ES-I3 (cell line): ENCODE measurements around the gene CMIP.
"Not testable (repeated sequence)": the region's sequence is repeated elsewhere in the genome, so short reads cannot be mapped to it uniquely, and the experiment has no call there.

Experiments
- H3K36me3 ChIP-seq: 2 replicates; pipeline ENCODE4 v1.6.1; 2013; ENCODE audit warnings: mild to moderate bottlenecking, low read length, control low read depth, moderate library complexity; ENCODE audit not compliant: insufficient read depth
- H3K4me1 ChIP-seq: 2 replicates; pipeline ENCODE4 v1.6.1; 2013; ENCODE audit warnings: mild to moderate bottlenecking, control low read depth, low read length; ENCODE audit not compliant: insufficient read depth
- H3K9ac ChIP-seq: 2 replicates; pipeline ENCODE4 v1.6.1; 2013; ENCODE audit warnings: low read depth, mild to moderate bottlenecking, low read length, moderate library complexity
- H3K9me3 ChIP-seq: 2 replicates; pipeline ENCODE4 v1.6.1; 2013; ENCODE audit warnings: mild to moderate bottlenecking, low read length, moderate library complexity; ENCODE audit not compliant: control insufficient read depth, insufficient read depth

The CMIP gene

DNA sequence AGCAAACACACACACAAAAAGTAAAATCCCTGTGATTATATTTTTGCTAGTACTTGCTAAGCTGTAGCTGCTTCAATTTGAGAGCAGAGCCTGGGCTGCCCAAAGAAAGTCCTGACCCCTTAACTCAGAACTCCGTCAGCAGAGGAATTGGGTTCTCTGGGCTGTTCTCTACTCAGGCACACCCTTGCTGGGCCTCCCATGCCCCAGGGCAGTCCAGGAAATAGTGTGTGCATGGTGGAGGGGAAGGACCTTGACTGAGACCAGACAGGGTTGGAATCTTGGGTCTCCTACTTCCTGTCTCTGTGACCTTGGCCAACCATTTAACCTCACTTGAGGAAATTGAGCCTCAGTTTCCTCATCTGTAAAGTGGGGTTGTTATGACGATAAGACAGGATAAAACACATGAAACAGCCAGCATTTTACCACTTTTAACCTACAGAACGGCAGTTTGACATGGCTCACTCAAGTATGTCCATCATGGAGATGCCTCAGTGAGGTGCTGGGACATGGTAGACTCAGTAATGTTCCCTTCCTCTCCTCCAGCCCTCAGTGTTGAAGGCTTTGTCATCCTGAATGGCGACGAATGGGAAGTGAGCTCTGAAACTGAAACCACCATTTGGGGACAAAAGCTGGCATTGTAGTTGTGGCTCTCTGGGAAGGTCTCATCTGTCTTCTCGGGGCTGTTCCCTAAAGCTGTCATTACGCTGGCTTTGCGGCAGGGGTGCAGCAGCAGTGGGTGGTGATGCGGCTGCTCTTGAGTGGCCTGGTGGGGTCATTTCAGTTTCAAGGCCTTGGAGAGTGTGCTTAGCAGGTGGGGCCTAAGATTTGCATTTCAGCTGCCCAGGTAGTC is 74.9 kb downstream of the CMIP start:
- Histone ChIP-seq H3K36me3 (peaks cover 5% of the 10 kb centered on the region), H3K9ac (no peak overlapping the region; the same call in 1 of the 2 replicates), H3K4me1 (peaks cover 5% of the 10 kb centered on the region; the same call in 1 of the 2 replicates), H3K9me3 (no peaks in the 10 kb centered on the region)

DNA sequence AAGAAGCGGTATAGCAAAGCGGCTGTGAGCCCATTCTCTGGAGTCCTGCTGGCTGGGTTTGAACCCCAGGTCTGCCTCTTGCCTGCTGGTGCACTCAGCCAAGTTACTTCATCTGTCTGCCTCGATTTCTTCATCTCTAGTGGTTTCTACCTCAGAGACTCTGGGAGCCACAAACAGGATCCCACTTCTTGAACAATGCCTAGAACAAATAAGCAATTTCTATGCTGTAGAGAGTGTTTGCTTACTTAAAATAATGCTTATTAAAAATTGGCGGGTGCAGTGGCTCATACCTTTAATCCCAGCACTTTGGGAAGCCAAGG is 75.5 kb downstream of the CMIP start:
- H3K36me3 ChIP-seq: peaks cover 5% of the 10 kb centered on the region
- no peaks in the 10 kb centered on the region for H3K9me3 ChIP-seq
- H3K9ac ChIP-seq: no peak overlapping the region
- H3K4me1 ChIP-seq: peaks cover 5% of the 10 kb centered on the region; the same call in 1 of the 2 replicates

GRCh38 chr16:81520560-81521135 is 76.0 kb downstream of the CMIP start:
- H3K9me3 ChIP-seq: no peaks in the 10 kb centered on the region
- peaks cover 5% of the 10 kb centered on the region; the same call in 1 of the 2 replicates for H3K4me1 ChIP-seq
- H3K9ac ChIP-seq: no peak overlapping the region
- H3K36me3 ChIP-seq: peaks cover 5% of the 10 kb centered on the region

DNA sequence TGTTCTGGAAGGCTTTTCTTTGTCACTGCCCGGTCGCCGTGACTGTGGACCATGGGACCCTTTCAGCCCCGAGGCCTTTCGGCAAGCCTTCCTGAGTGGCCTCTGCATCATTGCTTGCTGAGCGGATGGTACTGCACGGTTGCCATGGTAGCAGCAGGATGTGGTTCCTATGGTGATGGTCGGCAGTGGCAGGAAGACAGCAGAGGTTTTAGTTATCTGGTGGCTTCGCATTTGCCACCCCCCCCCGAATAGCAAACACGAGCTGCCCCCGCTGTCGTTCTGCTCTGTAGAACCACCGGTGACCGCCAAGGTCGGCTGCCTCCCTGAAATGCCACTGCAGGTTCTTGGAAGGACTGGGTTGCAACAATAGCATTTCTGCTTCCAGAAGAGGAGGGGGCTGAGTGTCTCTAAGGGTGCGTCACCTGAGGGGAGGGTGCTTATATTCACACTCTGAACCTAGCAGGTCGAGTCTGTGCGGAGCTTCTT is 76.6 kb downstream of the CMIP start:
- Histone ChIP-seq H3K4me1 (peaks cover 5% of the 10 kb centered on the region; the same call in 1 of the 2 replicates), H3K36me3 (peaks cover 5% of the 10 kb centered on the region), H3K9me3 (no peaks in the 10 kb centered on the region), H3K9ac (no peak overlapping the region)

DNA sequence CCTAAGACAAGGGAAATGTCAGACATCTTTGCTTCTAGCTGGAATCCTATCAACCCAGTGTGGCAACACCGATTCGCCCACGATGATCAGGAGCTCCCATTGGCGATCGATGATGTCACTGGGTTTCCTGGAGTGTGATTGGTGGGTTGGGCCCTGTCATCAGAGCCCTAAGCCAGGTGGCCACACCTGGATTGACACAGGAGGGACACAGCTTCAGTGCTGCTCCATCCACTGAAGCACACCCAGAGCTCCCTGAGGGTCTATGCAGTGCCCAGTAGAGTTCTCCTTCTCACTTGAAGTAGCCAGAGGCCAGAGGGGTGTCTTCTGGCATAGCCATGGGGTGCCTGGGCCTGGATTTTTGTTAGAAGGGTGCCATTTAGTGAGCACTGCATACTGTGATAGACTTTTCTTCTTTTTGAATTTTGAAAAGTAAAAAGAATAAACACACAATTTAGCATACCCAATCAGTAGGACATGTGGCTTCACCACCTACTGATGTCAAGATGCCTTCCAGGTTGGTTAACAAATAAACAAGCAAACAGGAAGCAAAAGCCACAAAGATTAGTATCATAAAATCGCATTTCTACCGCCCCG is 77.6 kb downstream of the CMIP start:
- H3K36me3 ChIP-seq: peaks cover 5% of the 10 kb centered on the region
- H3K4me1 ChIP-seq: peaks cover 5% of the 10 kb centered on the region; the same call in 1 of the 2 replicates
- no peak overlapping the region for H3K9ac ChIP-seq
- 0 out of 2 replicates have a peak, but pooled peaks cover under 1% of the 10 kb centered on the region for H3K9me3 ChIP-seq

- H3K4me1 ChIP-seq: not testable (repeated sequence)
Measured at GRCh38 chr16:81522851-81523250, 78.2 kb downstream of the CMIP start.

GRCh38 chr16:81523387-81524115 is 78.9 kb downstream of the CMIP start:
- peaks cover 5% of the 10 kb centered on the region; the same call in 1 of the 2 replicates for H3K4me1 ChIP-seq
- 0 out of 2 replicates have a peak, but pooled peaks cover 7% of the 10 kb centered on the region for H3K9me3 ChIP-seq
- H3K9ac ChIP-seq: no peak overlapping the region
- H3K36me3 ChIP-seq: peaks cover 5% of the 10 kb centered on the region

More at GRCh38 chr16:81522851-81523250, 78.2 kb downstream of the CMIP start:
- not testable (repeated sequence) for H3K36me3 ChIP-seq, H3K9me3 ChIP-seq, H3K9ac ChIP-seq

DNA sequence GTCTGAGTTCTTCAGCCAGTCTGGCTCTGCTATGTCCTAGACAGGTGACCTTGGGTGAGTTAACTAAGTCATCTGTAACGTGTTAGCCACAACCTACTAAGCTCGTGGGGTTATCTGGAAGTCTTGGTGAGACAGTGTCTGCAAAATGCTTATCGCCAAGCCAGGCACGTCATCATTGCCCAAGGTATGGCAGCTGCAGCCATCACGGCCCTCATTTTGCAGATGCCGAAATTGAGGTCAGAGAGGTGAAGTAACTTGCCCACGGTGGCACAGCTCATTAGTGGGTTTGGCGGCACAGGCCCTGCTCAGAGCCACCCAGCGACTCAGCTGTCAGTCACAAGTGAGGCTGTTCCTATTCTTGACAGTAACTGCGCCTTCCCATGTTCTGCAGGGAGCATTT is 79.8 kb downstream of the CMIP start:
- H3K36me3 ChIP-seq: peaks cover 5% of the 10 kb centered on the region
- H3K4me1 ChIP-seq: peaks cover 5% of the 10 kb centered on the region; the same call in 1 of the 2 replicates
- no peak overlapping the region for H3K9ac ChIP-seq

DNA sequence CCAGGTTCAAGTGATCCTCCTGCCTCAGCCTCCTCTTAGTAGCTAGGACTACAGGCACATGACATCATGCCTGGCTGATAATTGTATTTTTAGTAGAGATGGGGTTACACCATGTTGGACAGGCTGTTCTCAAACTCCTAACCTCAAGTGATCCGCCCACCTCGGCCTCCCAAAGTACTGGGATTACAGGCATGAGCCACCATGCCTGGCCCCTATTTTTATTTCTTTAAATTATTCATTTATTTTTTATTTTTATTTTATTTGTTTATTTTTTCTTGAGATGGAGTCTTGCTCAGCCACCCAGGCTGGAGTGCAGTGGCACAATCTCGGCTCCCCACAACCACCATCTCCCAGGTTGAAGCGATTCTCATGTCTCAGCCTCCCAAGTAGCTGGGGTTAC is 80.3 kb downstream of the CMIP start:
- not testable (repeated sequence) for H3K36me3 ChIP-seq, H3K9me3 ChIP-seq, H3K9ac ChIP-seq, H3K4me1 ChIP-seq

More for the DNA sequence above, 79.8 kb downstream of the CMIP start:
- 0 out of 2 replicates have a peak, but pooled peaks cover 7% of the 10 kb centered on the region for H3K9me3 ChIP-seq

- Histone ChIP-seq H3K36me3 (peaks cover 5% of the 10 kb centered on the region), H3K9ac (no peak overlapping the region), H3K9me3 (0 out of 2 replicates have a peak, but pooled peaks cover 7% of the 10 kb centered on the region), H3K4me1 (peaks cover 10% of the 10 kb centered on the region; the same call in 1 of the 2 replicates)
Measured at GRCh38 chr16:81526199-81526598, 81.6 kb downstream of the CMIP start.

DNA sequence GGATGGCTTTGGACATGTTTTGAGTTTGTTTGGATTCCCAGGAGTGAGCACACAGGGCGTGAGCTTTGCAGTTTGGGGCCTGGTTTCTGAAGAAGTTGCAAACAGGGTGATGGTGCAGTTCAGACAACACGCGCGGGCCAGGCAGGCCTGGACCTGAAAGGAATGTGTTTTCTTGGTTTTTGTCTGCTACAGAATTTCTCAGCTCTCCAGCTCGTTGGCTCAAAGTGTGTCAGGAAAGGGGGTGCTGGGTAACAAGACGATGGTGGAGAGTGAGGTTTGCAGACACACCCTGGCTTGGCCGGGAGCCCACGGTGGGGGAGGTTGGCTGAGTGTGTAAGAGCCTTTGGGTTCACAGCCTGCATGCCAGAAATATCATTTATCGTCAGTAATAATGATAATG is 82.3 kb downstream of the CMIP start:
- Histone ChIP-seq H3K9ac (no peak overlapping the region), H3K4me1 (peaks cover 10% of the 10 kb centered on the region; the same call in 1 of the 2 replicates), H3K9me3 (0 out of 2 replicates have a peak, but pooled peaks cover 7% of the 10 kb centered on the region), H3K36me3 (peaks cover 5% of the 10 kb centered on the region)

DNA sequence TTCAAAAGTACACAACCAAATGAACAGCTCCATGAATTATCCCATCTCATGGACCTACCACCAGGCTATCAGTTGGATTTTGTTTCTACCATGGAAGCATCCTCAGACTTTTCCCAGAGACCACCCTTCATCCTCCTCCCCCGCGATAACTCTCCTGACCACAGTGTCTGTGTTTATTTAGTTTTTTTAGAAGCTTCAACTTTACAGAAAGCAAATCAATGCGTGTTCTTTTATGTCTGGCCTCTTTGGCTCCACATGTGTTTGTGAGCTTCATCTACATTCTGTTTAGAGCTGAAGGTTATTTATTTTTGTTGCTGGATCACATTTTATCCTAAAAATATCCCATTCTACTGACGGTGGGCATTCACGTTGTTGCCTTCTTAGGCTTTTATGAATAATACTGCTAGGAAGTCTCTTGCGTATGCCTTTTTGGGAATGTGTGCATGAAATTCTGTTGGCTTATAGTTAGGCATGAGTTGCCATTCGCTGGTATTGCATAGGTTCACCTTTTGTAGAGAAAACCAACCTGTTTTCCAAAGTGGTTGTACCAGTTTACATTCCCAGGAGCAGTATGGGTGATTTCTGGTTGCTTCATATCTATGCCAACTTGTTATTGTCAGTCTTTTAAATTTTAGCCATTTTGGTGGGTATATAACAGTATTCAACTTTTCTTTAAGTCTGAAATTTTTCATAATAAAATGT is 83.0 kb downstream of the CMIP start:
- Histone ChIP-seq H3K9me3 (0 out of 2 replicates have a peak, but pooled peaks cover 7% of the 10 kb centered on the region), H3K36me3 (peaks cover 5% of the 10 kb centered on the region), H3K4me1 (peaks cover 10% of the 10 kb centered on the region; the same call in 1 of the 2 replicates), H3K9ac (no peak overlapping the region)

DNA sequence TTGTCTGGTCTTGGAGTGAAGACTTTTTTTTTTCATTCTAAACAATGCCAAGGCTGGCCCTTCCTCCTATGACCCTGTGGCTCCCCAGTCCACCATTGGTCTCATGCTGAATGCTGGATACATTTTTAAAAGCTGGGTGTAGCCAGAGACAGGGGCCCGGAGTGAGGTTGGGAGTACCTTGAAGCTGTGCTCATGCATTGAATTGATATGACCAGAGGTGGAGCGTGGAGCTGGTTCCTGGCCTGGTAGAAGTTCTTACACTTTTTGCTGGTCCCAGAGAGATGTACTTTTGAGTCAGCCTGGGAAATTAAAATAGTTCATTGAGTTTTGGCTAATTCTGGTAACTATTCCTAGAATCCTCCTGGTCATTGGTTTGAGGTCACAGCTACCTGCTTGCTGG is 83.6 kb downstream of the CMIP start:
- no peak overlapping the region for H3K9ac ChIP-seq
- peaks cover 10% of the 10 kb centered on the region; the same call in 1 of the 2 replicates for H3K4me1 ChIP-seq
- H3K9me3 ChIP-seq: 0 out of 2 replicates have a peak, but pooled peaks cover 7% of the 10 kb centered on the region
- peaks cover 5% of the 10 kb centered on the region for H3K36me3 ChIP-seq
